ENCODE results near the gene HPCAL4. TPM values are rescaled to one million over a fixed set of nuclear protein-coding genes. Genes with fewer than 3 reads are reported as not detected.
A peak's percentile ranks its signal among the peaks of the same experiment; 100 is the strongest.

The HPCAL4 gene
- total RNA-seq, 1 donor: 5.5 TPM

- Histone ChIP-seq H3K27me3 (ENCODE audit: insufficient read depth, low read length) (peaks cover 21% of the 10 kb centered on the region), H3K4me1 (ENCODE audit: insufficient read depth, low read length) (peaks cover 6% of the 10 kb centered on the region), H3K4me3 (ENCODE audit: low read length) (peak within 1 kb of the TSS; percentile 10), H3K9me3 (ENCODE audit: low read depth, low read length) (no peaks in the 10 kb centered on the region)
These were observed 51.7 kb downstream of the HPCAL4 start, which contains the start of gene HEYL for GRCh38 chr1:39639305-39640130. Gene HEYL, minus strand, starts transcription at chr1:39639643. Its CDS starts 18 bp downstream, at chr1:39639625.

- peaks cover 6% of the 10 kb centered on the region for H3K4me1 ChIP-seq (ENCODE audit: insufficient read depth, low read length)
- no peak overlapping the region for H3K4me3 ChIP-seq (ENCODE audit: low read length)
- H3K9me3 ChIP-seq (ENCODE audit: low read depth, low read length): no peaks in the 10 kb centered on the region
- H3K27me3 ChIP-seq (ENCODE audit: insufficient read depth, low read length): peaks cover 21% of the 10 kb centered on the region
These were observed 52.3 kb downstream of the HPCAL4 start for GRCh38 chr1:39638965-39639304.

- Histone ChIP-seq H3K27me3 (ENCODE audit: insufficient read depth, low read length) (peaks cover 21% of the 10 kb centered on the region), H3K4me1 (ENCODE audit: insufficient read depth, low read length) (peaks cover 6% of the 10 kb centered on the region), H3K4me3 (ENCODE audit: low read length) (no peak overlapping the region), H3K9me3 (ENCODE audit: low read depth, low read length) (no peaks in the 10 kb centered on the region)
These were observed 53.9 kb downstream of the HPCAL4 start for GRCh38 chr1:39637361-39637760.

- no peaks in the 10 kb centered on the region for H3K9me3 ChIP-seq (ENCODE audit: low read depth, low read length)
- no peak overlapping the region for H3K4me3 ChIP-seq (ENCODE audit: low read length)
- H3K4me1 ChIP-seq (ENCODE audit: insufficient read depth, low read length): peaks cover 6% of the 10 kb centered on the region
- peaks cover 21% of the 10 kb centered on the region for H3K27me3 ChIP-seq (ENCODE audit: insufficient read depth, low read length)
These were observed 55.4 kb downstream of the HPCAL4 start for GRCh38 chr1:39635871-39636210.

- peaks cover 6% of the 10 kb centered on the region for H3K4me1 ChIP-seq (ENCODE audit: insufficient read depth, low read length)
- peaks cover 21% of the 10 kb centered on the region for H3K27me3 ChIP-seq (ENCODE audit: insufficient read depth, low read length)
- H3K9me3 ChIP-seq (ENCODE audit: low read depth, low read length): no peaks in the 10 kb centered on the region
- no peak overlapping the region for H3K4me3 ChIP-seq (ENCODE audit: low read length)
These were observed 55.9 kb downstream of the HPCAL4 start for GRCh38 chr1:39635205-39635870.

GRCh38 chr1:39633422-39633821, 57.8 kb downstream of the HPCAL4 start:
- Histone ChIP-seq H3K27me3 (ENCODE audit: insufficient read depth, low read length) (peaks cover 14% of the 10 kb centered on the region), H3K9me3 (ENCODE audit: low read depth, low read length) (no peaks in the 10 kb centered on the region), H3K4me1 (ENCODE audit: insufficient read depth, low read length) (no peaks in the 10 kb centered on the region), H3K4me3 (ENCODE audit: low read length) (no peak overlapping the region)

- Histone ChIP-seq H3K27me3 (ENCODE audit: insufficient read depth, low read length) (peaks cover 8% of the 10 kb centered on the region), H3K9me3 (ENCODE audit: low read depth, low read length) (no peaks in the 10 kb centered on the region), H3K4me3 (ENCODE audit: low read length) (no peak overlapping the region), H3K4me1 (ENCODE audit: insufficient read depth, low read length) (no peaks in the 10 kb centered on the region)
These were observed 58.4 kb downstream of the HPCAL4 start for GRCh38 chr1:39632682-39633417.

GRCh38 chr1:39632323-39632681, 58.9 kb downstream of the HPCAL4 start:
- Histone ChIP-seq H3K4me3 (ENCODE audit: low read length) (no peak overlapping the region), H3K9me3 (ENCODE audit: low read depth, low read length) (no peaks in the 10 kb centered on the region), H3K27me3 (ENCODE audit: insufficient read depth, low read length) (peaks cover 5% of the 10 kb centered on the region), H3K4me1 (ENCODE audit: insufficient read depth, low read length) (no peaks in the 10 kb centered on the region)

- H3K4me1 ChIP-seq (ENCODE audit: insufficient read depth, low read length): no peaks in the 10 kb centered on the region
- H3K9me3 ChIP-seq (ENCODE audit: low read depth, low read length): no peaks in the 10 kb centered on the region
- H3K27me3 ChIP-seq (ENCODE audit: insufficient read depth, low read length): peaks cover 2% of the 10 kb centered on the region
- no peak overlapping the region for H3K4me3 ChIP-seq (ENCODE audit: low read length)
These were observed 59.6 kb downstream of the HPCAL4 start for GRCh38 chr1:39631361-39632322.

GRCh38 chr1:39628807-39629350, 62.4 kb downstream of the HPCAL4 start:
- H3K4me3 ChIP-seq (ENCODE audit: low read length): no peak overlapping the region
- no peaks in the 10 kb centered on the region for H3K4me1 ChIP-seq (ENCODE audit: insufficient read depth, low read length)
- no peaks in the 10 kb centered on the region for H3K9me3 ChIP-seq (ENCODE audit: low read depth, low read length)
- no peaks in the 10 kb centered on the region for H3K27me3 ChIP-seq (ENCODE audit: insufficient read depth, low read length)

Other genes starting within 250 kb of the HPCAL4 start
- 0.10 TPM for gene BMP8A, start 199.8 kb downstream of the HPCAL4 start, total RNA-seq
- gene PABPC4, start 114.6 kb downstream of the HPCAL4 start, total RNA-seq: 163 TPM
- not detected for gene HEYL, start 51.8 kb downstream of the HPCAL4 start, total RNA-seq
- gene NT5C1A, start 19.3 kb downstream of the HPCAL4 start, total RNA-seq: 0.31 TPM
- 20.7 TPM for gene PPIE, start 47.4 kb upstream of the HPCAL4 start, total RNA-seq
- gene OXCT2, start 79.9 kb upstream of the HPCAL4 start, total RNA-seq: 0.73 TPM
- 0.31 TPM for gene BMP8B, start 97.4 kb upstream of the HPCAL4 start, total RNA-seq
- gene TRIT1, start 192.1 kb upstream of the HPCAL4 start, total RNA-seq: 8.2 TPM
- gene MYCL, start 210.5 kb upstream of the HPCAL4 start, total RNA-seq: 5.0 TPM

Data from mononuclear cell (primary cell).